Measurements from ENCODE around the gene FAAP100.

Gene FAAP100

GRCh38 chr17:81550285-81550684, 1.9 kb downstream of the FAAP100 start:
- no peak overlapping the region for H3K4me3 ChIP-seq (ENCODE audit: control insufficient read depth, low read depth, low read length)
- no peak for TF ChIP-seq CTCF (conservative IDR thresholded peaks at IDR 0.05; ENCODE audit: control insufficient read depth, insufficient read depth, low read depth, low read length)
- DNase-seq (ENCODE audit: low read depth): no peak

GRCh38 chr17:81549826-81550225, 2.3 kb downstream of the FAAP100 start:
- no peak for DNase-seq (ENCODE audit: low read depth)
- H3K4me3 ChIP-seq (ENCODE audit: control insufficient read depth, low read depth, low read length): no peak overlapping the region
- TF ChIP-seq CTCF (conservative IDR thresholded peaks at IDR 0.05; ENCODE audit: control insufficient read depth, insufficient read depth, low read depth, low read length): no peak

GRCh38 chr17:81549031-81549557, 3.1 kb downstream of the FAAP100 start:
- H3K4me3 ChIP-seq (ENCODE audit: control insufficient read depth, low read depth, low read length): no peak overlapping the region
- TF ChIP-seq CTCF (conservative IDR thresholded peaks at IDR 0.05; ENCODE audit: control insufficient read depth, insufficient read depth, low read depth, low read length): no peak
- DNase-seq (ENCODE audit: low read depth): no peak

- H3K4me3 ChIP-seq (ENCODE audit: control insufficient read depth, low read depth, low read length): no peak overlapping the region
- no peak for DNase-seq (ENCODE audit: low read depth)
- TF ChIP-seq CTCF (conservative IDR thresholded peaks at IDR 0.05; ENCODE audit: control insufficient read depth, insufficient read depth, low read depth, low read length): no peak
Observed at GRCh38 chr17:81547614-81547982, 4.6 kb downstream of the FAAP100 start.

- no peak overlapping the region for H3K4me3 ChIP-seq (ENCODE audit: control insufficient read depth, low read depth, low read length)
- no peak for TF ChIP-seq CTCF (conservative IDR thresholded peaks at IDR 0.05; ENCODE audit: control insufficient read depth, insufficient read depth, low read depth, low read length)
- DNase-seq (ENCODE audit: low read depth): no peak
Observed at GRCh38 chr17:81546906-81547613, 5.1 kb downstream of the FAAP100 start.

GRCh38 chr17:81545160-81545949, 6.8 kb downstream of the FAAP100 start:
- no peak for TF ChIP-seq CTCF (conservative IDR thresholded peaks at IDR 0.05; ENCODE audit: control insufficient read depth, insufficient read depth, low read depth, low read length)
- no peak for DNase-seq (ENCODE audit: low read depth)
- no peak overlapping the region for H3K4me3 ChIP-seq (ENCODE audit: control insufficient read depth, low read depth, low read length)
